SH-SY5Y (cell line): ENCODE measurements around the gene PTPRD.

Source experiments
- GATA2 ChIP-seq: IDR thresholded peaks from 2 replicates; pipeline ENCODE4 v1.6.1; 2011; ENCODE audit warnings: mild to moderate bottlenecking, low read depth, low read length
- GATA3 ChIP-seq: IDR thresholded peaks from 2 replicates; pipeline ENCODE4 v1.6.1; 2011; ENCODE audit warnings: low read depth, mild to moderate bottlenecking, low read length, moderate library complexity

The PTPRD gene

DNA sequence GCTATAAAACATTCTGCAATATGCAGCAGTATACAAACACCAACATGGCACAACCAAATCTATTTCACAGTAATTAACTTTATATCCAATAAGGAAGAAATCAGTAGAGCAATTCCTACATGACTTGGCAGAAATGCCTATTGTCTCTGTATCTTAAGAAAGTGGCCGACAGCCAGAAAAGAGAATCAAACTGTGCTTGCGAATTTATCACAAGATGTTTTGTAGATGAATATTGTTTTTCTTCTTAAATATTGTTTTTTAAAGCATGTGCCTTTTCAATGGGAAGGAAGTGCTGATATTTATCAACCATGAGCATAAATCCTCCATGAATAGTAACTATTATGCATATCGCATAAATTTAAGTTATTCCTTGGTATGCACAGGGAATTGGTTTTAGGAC lies 2311.5 kb downstream of the PTPRD start:
- TF ChIP-seq GATA2 (no peak), GATA3 (no peak)

DNA sequence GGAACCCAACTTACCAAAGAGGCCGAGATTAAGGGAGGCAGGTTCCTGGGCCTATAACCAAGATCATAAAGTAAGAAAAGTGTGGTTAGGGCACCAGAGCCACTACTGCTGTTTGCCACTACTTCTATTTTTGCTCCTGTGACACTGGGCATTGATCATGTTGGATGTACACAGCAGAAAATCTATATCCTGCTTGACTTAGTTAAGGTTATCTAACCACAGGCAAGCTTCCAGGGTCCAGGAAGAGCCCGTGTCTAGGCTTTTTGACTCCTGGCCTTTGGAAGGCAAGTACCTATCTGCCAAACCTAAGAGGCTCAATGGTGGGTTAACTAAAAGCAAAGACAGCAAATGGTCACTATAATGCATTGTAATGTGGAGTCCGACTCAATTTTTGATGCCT lies 2315.8 kb downstream of the PTPRD start:
- no peak for TF ChIP-seq GATA3
- no peak for TF ChIP-seq GATA2

DNA sequence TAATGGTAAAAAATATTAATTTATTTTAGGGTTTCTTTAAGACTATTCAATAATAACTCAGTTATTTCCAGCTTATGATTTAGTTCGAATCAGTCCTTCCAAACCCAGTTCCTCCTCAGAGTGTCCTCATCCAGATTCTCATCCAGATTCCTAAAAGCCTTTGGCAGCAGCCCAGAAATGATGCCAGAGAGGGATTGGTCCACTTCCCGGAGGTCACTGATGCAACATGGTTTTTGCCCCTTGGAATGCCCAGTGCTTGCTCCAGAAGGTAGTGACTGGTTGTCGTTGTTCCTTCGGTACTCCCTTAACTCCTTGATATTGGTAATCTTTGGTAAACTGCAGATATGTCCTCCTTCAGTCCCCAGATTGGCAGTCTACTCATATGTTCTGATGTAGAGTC lies 2320.1 kb downstream of the PTPRD start:
- TF ChIP-seq GATA2 (no peak), GATA3 (no peak)

DNA sequence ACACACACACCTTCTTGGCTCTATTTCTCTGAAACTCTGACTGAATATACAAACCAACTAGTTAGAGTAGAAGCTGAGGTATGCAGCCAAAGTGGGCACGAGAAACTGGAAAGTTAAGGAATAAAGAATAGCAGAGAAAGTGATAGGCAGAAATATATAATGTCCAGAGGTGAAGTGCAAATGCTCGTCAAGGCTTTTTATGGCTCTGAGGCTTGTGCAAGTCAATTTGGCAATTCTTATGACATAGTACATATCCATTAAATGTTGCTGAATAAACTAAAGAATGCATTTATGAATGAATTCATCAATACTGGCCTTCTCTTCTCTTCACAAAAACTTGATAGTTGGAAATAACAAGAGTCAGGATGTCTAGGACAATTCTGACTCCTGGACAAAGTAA lies 2323.1 kb downstream of the PTPRD start:
- no peak for TF ChIP-seq GATA2
- TF ChIP-seq GATA3 = no peak

DNA sequence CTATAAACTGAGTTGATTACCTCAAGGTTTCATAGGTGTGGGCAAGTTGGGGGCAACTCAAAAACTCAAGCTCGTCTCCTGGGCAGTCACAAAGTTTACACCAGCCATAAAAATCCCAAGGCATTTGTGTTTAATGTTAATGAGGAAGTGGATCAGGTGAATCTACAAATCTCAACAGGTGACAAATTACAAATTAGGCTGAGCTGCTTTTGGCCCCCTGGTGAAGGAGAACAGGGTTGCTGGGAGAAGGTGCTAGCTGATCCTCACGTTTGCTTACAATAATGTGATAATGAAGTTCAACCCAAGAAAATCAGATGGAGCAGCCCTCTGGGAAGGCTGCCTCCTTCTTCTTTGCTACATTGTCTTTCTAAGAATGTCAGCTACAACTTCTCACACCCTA lies 2324.8 kb downstream of the PTPRD start:
- TF ChIP-seq GATA2 (no peak), GATA3 (no peak)

DNA sequence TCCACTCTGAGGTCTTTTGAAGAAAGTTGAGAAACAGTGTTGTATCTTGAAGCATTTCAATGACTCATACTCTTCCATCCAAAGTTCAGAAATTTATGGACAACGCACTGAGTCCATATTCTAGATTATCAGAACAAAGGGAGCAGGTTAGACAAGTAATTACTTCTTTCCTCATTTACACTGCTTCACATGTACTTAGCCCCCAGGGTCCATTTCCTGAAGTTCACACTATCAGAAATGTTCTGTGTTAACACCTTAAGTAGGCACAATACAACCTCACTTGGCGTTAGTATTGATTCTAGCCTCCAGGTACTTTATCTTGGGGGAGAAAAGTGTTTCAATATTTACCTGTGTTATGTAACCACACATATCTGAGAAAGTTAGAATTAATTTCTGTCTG lies 2325.3 kb downstream of the PTPRD start:
- TF ChIP-seq GATA3 (no peak), GATA2 (no peak)

DNA sequence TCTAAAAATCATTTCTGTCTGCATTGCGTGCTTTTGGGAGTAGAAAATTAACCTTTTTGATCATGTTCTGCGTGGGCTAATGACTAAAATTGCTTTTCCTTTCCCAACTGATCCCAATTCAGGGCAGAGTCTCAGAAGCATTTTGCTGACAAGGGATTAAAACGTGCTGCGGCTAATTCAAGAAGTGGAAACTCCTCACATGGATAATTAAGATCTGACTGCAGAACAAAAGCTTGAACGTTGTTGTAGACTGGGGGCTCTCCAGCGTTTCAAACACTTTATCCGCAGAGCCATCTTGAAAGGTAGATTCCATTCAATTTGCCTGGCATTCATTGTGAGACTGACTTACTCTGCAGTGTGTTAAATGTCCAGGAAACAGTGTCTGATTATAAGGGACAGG lies 2327.9 kb downstream of the PTPRD start:
- no peak for TF ChIP-seq GATA3
- TF ChIP-seq GATA2 = no peak

DNA sequence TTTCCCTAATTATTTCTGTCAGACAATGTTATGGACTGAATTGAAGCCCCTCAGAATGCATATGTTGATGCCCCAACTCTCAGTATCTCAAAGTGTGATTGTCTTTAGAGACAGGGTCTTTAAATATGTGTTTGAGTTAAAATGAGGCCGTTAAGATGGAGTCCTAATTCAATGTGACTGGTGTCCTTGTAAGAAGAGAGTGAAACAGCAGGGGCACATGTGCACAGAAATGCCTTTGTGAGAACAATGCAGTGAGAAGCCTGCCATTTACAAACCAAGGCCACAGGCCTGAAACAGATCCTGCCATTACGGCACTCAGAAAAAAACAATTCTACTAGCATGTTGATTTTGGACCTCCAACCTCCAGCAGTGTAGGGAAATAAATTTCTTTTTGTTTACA lies 2330.3 kb downstream of the PTPRD start:
- TF ChIP-seq GATA3 (no peak), GATA2 (no peak)

DNA sequence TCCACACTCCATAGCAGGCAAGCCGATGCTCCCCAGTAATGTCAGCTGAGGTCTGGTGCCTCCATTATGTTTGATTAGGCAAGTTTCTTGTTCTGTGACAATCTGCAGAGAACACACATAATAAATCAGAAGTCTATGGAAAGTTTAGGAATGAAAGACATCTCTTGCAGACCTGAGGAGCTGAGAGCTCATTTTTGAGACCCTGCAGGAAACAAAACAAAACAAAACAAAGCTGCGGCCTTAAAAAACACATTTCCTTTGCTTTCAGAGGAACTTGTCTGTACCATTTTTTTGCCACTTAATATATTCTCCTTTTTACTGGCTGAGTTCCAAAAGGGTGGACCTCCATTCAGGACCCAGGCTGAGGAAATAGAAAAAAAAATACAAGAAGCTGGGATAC lies 2332.0 kb downstream of the PTPRD start:
- no peak for TF ChIP-seq GATA2

DNA sequence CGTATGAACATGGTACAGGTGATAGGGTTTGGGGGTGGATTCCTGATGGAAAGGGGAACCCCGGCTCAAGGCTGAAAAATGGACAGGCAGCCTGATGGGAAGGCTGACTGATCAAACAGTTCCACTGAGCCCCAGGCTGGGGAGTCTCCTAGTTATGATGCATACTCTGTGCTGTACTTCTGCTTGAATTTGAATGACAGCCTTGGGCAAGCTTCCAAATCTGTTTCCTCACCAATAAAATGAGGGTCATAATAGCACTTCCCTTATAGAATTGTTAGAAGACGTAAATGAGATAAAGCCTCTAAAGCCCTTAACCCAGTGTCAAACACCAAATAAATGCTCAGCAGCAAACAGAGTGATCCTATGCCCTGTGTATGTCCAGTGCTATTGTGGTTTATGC lies 2334.8 kb downstream of the PTPRD start:
- TF ChIP-seq GATA2 = no peak
- no peak for TF ChIP-seq GATA3

DNA sequence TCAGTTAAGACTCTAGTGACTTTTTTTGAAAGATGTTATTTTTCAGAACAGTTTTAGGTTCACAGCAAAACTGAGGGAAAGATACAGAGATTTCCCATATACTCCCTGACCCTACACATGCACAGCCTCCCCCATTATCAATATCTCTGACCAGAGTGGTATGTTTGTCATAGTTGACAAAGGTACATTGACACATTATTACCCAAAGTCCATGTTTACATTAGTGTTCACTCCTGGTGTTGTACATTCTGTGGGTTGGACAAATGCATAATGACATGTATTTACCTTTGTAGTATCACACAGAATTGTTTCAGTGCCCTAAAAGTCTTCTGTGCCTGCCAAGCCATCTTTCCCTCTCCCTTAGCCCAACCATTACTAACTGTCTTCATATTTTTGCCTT lies 2342.6 kb downstream of the PTPRD start:
- TF ChIP-seq GATA2 (no peak), GATA3 (no peak)

DNA sequence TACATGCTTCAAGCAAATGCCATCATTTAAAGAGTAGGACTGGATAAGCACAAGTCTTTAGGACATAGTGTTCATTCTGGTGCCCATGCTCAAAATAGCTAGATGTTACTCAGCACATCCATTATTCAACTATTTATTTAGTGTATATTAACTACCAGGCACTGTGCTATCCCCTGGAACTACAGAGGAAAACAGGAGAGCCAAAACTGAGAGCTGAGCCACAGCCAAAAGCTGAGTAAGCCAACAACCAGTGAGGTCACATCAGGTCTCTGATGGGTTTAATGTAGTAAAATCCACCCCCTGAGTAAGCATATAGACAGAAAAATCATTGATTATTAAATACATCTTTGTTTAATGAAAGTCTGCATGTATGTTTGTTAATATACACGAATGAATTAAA lies 2343.9 kb downstream of the PTPRD start:
- TF ChIP-seq GATA3 (no peak), GATA2 (no peak)

DNA sequence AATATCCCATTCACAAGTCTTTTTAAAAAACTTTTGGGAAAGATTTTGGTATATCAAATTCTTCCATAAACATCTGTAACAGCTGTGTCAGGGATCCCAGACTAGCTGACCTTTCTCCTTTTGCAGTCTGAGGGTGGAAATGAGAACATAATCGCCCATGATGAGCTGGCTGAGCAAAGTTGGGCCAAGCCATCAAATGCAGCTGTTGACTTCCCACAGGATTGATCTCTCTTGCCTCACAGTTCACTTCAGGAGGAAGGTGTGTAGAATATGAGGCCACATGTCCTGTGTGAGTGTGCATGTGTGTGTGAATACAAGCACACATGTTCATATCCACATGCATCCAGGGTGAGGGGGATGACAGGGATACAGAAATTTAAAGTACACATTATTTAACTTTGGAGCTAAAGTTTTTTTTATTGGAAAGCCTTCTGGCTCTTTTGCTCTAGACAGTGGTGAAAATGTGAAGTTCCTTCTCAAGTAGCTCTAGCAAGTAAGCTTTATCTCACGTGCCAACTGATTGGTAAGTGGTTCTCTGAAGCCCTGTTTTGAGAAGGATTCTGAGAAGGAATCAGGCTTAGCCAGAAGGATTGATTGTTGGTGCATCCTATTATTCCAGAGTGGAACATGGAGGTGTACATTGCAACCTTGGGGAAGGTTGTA lies 2344.5 kb downstream of the PTPRD start:
- TF ChIP-seq GATA3 = no peak
- TF ChIP-seq GATA2 = no peak

DNA sequence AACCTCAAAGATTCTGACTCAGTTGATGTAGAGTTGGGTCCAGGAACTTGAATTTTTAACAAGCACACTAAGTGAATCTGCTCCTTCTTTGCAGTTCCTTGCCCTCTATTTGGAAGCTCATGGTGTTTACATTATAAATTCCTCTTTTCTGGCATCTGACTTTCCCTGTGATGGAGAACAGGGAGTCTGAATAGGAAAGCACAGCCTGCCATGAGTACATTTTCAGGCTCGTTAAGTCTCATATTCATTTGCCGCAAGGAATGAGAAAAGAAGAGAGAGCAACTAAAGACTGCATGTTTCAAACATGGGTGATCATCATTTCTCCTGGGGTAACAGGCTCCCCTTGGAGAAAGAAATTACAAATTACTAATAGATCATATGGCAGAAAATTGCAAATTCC lies 2345.2 kb downstream of the PTPRD start:
- TF ChIP-seq GATA3 (no peak), GATA2 (no peak)

DNA sequence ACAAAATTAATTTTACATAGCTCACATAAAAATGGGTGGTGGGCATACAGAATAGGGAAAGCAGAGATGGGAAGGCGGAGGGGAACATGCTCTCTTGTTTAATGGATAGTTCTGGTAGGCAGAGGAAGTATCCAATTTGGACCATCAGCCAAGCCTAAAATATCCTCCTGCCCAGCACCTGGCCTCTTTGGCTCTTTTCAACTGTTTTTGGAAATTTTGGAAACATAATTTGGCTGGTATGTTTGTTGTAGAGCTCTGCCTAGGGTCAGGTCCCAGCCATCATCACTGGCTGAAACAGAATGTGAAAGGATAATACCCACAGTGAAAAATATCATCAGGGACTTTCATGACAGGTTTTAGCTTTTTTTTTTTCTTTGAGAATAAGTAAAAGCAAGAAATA lies 2345.9 kb downstream of the PTPRD start:
- TF ChIP-seq GATA3 (no peak), GATA2 (no peak)

DNA sequence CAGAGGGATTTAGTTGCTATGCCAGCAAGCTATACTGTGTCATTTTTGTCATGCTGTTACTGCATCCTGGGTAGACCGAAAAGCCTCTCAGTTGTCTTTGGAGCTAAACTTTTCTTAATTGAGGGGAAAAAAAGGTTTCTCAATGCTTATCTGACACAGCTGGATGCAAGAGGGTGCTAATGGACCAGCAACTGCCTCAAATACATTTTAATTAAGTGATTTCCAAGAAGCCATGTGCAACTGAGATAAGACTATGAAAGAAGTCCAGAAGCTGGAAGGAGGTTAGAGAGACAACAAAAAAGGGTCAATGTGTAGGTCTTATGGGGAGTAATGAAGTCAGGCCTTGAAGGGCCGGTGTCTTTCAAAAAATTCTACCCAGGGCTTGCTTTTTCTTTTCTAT lies 2347.5 kb downstream of the PTPRD start:
- TF ChIP-seq GATA2 (no peak), GATA3 (no peak)
